Measurements from ENCODE around the gene ARGFX. TPM values are rescaled to one million over a fixed set of nuclear protein-coding genes. Genes with fewer than 3 reads are reported as not detected.

The ARGFX gene
- total and polyA plus RNA-seq, 2 of the 8 experiments (the other 6 are each of a cell fraction or from before 2014, with no cell fraction given), result not detected

- Histone ChIP-seq H3K27me3 (replicated peaks in 1 of 4; ENCODE audit: control insufficient read depth in 3 of 4, extremely low read depth in 1 of 4, insufficient read depth in 3 of 4, low read length in 3 of 4) (no peaks in the 10 kb centered on the region), H3K18ac (ENCODE audit: extremely low read depth, low read length) (peak overlapping the region; percentile 62; the same call in 1 of the 2 replicates), H4K91ac (replicated peaks; ENCODE audit: insufficient read length, low read length) (peak overlapping the region; percentile 12), H3K23ac (ENCODE audit: insufficient read length) (no peak overlapping the region), H2BK15ac (ENCODE audit: low read length) (peak overlapping the region; percentile 98; the same call in 1 of the 2 replicates), H2BK120ac (replicated peaks; ENCODE audit: low read depth, low read length) (no peak overlapping the region), H3K14ac (ENCODE audit: insufficient read length) (no peak overlapping the region), H3K4me2 (ENCODE audit: insufficient read depth in 1 of 2, low read depth in 2 of 2, low read length in 2 of 2) (no peak overlapping the region), H3K4me3 (ENCODE audit: extremely low read depth in 1 of 4, insufficient read depth in 2 of 4, low read depth in 3 of 4, low read length in 4 of 4) (no peak overlapping the region), H3K23me2 (ENCODE audit: low read depth, low read length) (peaks cover 2% of the 10 kb centered on the region; the same call in 1 of the 2 replicates), H3K79me1 (ENCODE audit: low read depth, low read length) (no peaks in the 10 kb centered on the region), H3K56ac (replicated peaks; ENCODE audit: insufficient read length, low read depth, low read length) (no peak overlapping the region), H3K9ac (replicated peaks in 1 of 4; ENCODE audit: extremely low read depth in 1 of 4, low read depth in 3 of 4, low read length in 3 of 4) (no peak overlapping the region), H3K36me3 (ENCODE audit: control insufficient read depth in 2 of 4, insufficient read depth in 4 of 4, low read length in 3 of 4) (no peaks in the 10 kb centered on the region), H3K27ac (ENCODE audit: low read depth, low read length) (no peak overlapping the region), H3K4me1 (replicated peaks in 1 of 4; ENCODE audit: control insufficient read depth in 3 of 4, insufficient read depth in 4 of 4, low read length in 3 of 4) (peaks cover 5 to 22% (median 11%) of the 10 kb centered on the region in 4 experiments; a peak in 6 of 7 replicates), H3K9me3 (ENCODE audit: insufficient read depth in 2 of 2, low read depth in 1 of 2, low read length in 1 of 2) (no peaks in the 10 kb centered on the region), H4K8ac (ENCODE audit: extremely low read depth, insufficient read depth, low read length) (no peak overlapping the region), H2BK5ac (ENCODE audit: low read depth, low read length) (peak overlapping the region; percentile 35; the same call in 1 of the 2 replicates), H2AK5ac (ENCODE audit: low read depth, low read length) (0 out of 2 replicates have a peak overlapping the region, but pooled peaks have one; percentile 83), H3K79me2 (ENCODE audit: control insufficient read depth in 1 of 2, insufficient read depth in 2 of 2, low read length in 2 of 2) (no peaks in the 10 kb centered on the region), H2BK12ac (ENCODE audit: low read depth, low read length) (peak overlapping the region; percentile 94; the same call in 1 of the 2 replicates), H4K20me1 (replicated peaks in 1 of 2; ENCODE audit: control insufficient read depth in 1 of 2, insufficient read depth in 2 of 2, low read length in 2 of 2) (no peaks in the 10 kb centered on the region), H3K4ac (replicated peaks; ENCODE audit: insufficient read length, low read depth, low read length) (no peak overlapping the region), H2BK20ac (ENCODE audit: low read length) (peak overlapping the region; percentile 99; the same call in 1 of the 2 replicates), H2AFZ (ENCODE audit: low read length) (no peak overlapping the region), H4K5ac (ENCODE audit: insufficient read length, low read depth, low read length) (no peak overlapping the region)
- TF ChIP-seq TBP (IDR thresholded peaks at IDR 0.05; ENCODE audit: low read depth, low read length) (no peak), CTBP2 (IDR thresholded peaks at IDR 0.05; ENCODE audit: borderline replicate concordance, insufficient read depth, insufficient read length, low read length) (no peak), YY1 (IDR thresholded peaks at IDR 0.05; ENCODE audit: low read depth, low read length) (no peak), BRCA1 (IDR thresholded peaks at IDR 0.05; ENCODE audit: low read depth, low read length) (no peak), KDM5A (IDR thresholded peaks at IDR 0.05; ENCODE audit: low read length) (no peak), SAP30 (IDR thresholded peaks at IDR 0.05; ENCODE audit: insufficient read depth, insufficient replicate concordance, low read length) (no peak), TAF1 (IDR thresholded peaks at IDR 0.05; ENCODE audit: low read depth, low read length) (no peak), ATF3 (IDR thresholded peaks at IDR 0.05; ENCODE audit: insufficient read depth, low read depth, low read length) (no peak), CHD1 (IDR thresholded peaks at IDR 0.05; ENCODE audit: low read depth, low read length) (no peak)
- no peak for FAIRE-seq
- CTCF ChIA-PET (ENCODE audit: partially characterized antibody), result interaction anchor here (1.1 to 2.3 kb wide), 3 partner anchors 9 to 49 kb away, joined by 3 to 10 read pairs (median 4); no protein-coding TSS in a partner anchor
- DNase-seq (ENCODE audit: low read depth in 1 of 2, low spot score in 2 of 2), result no peak
- WGBS, 2 experiments (ENCODE audit: extremely low coverage in 1 of 2, insufficient coverage in 1 of 2, insufficient read length in 1 of 2, insufficient replicate concordance in 2 of 2, low coverage in 1 of 2, low lambda C conversion rate in 2 of 2, missing lambda C conversion rate in 1 of 2), result 92% methylated on average over 4 of the region's 4 CpGs; no CpG with 5 or more reads in 1 of the 2 experiments
- POLR2A ChIA-PET (ENCODE audit: partially characterized antibody), result interaction anchor here (0.6 to 1.2 kb wide), 5 partner anchors 24 to 356 kb away, joined by 3 to 7 read pairs (median 3); no protein-coding TSS in a partner anchor
These were observed 28.1 kb downstream of the ARGFX start for GRCh38 chr3:121595765-121596406.

Data from H1 (cell line).